CD8-positive, alpha-beta memory T cell (primary cell): ENCODE measurements around the gene KLHL22. TPM values are rescaled to one million over a fixed set of nuclear protein-coding genes. Genes with fewer than 3 reads are reported as not detected.
"Not testable (repeated sequence)": the region's sequence is repeated elsewhere in the genome, so short reads cannot be mapped to it uniquely, and the experiment has no call there.

Source experiments
- CTCF ChIA-PET: fragments of 350-600 bp; sonication (Branson Sonifier 250); formaldehyde crosslinking; loops from one replicate; lab custom pipeline; 2021; ENCODE audit warnings: antibody characterized with exemption; lab: Charles Lee
- POLR2A ChIA-PET: fragments of 350-600 bp; sonication (Branson Sonifier 250); formaldehyde crosslinking; loops from one replicate; lab custom pipeline; 2021; ENCODE audit warnings: antibody characterized with exemption; lab: Charles Lee
- DNase-seq, 5 donors: peaks; one replicate each; pipeline versions ENCODE4 v3.0.0 to v3.0.0-alpha.2; 2020 to 2022; ENCODE audit warnings: mixed read lengths in 1 of 5
- H3K27ac ChIP-seq: one replicate; pipeline ENCODE4 v1.7.0; 2013; ENCODE audit warnings: low read depth, mild to moderate bottlenecking, low read length, moderate library complexity
- H3K27me3 ChIP-seq: 2 replicates; pipeline ENCODE4 v1.7.0; 2013; ENCODE audit warnings: low read length, mild to moderate bottlenecking; ENCODE audit not compliant: insufficient read depth, poor library complexity, severe bottlenecking
- H3K36me3 ChIP-seq: 2 replicates; pipeline ENCODE4 v1.7.0; 2013; ENCODE audit warnings: mild to moderate bottlenecking, low read length, moderate library complexity; ENCODE audit not compliant: insufficient read depth
- H3K4me1 ChIP-seq: 2 replicates; pipeline ENCODE4 v1.7.0; 2013; ENCODE audit warnings: mild to moderate bottlenecking, low read length, moderate library complexity; ENCODE audit not compliant: insufficient read depth
- H3K4me3 ChIP-seq: 2 replicates; pipeline ENCODE4 v1.7.0; 2013; ENCODE audit warnings: mild to moderate bottlenecking, low read length
- H3K9me3 ChIP-seq: 2 replicates; pipeline ENCODE4 v1.7.0; 2013; ENCODE audit warnings: mild to moderate bottlenecking, low read length
- H3K27ac Mint-ChIP-seq, 8 donors: one replicate each; pipeline ENCODE4 v1.8.0; 2020 to 2021; ENCODE audit warnings: mixed read lengths in 8 of 8, mild to moderate bottlenecking in 6 of 8, inconsistent platforms in 3 of 8, moderate library complexity in 3 of 8
- H3K27me3 Mint-ChIP-seq, 2 donors: one replicate each; pipeline ENCODE4 v1.8.0; 2020 to 2021; ENCODE audit warnings: mixed read lengths in 2 of 2, mild to moderate bottlenecking in 1 of 2, moderate library complexity in 1 of 2
- H3K36me3 Mint-ChIP-seq, 3 donors: one replicate each; pipeline ENCODE4 v1.8.0; 2020 to 2021; ENCODE audit warnings: mixed read lengths in 3 of 3, inconsistent platforms in 1 of 3, mild to moderate bottlenecking in 1 of 3
- H3K4me1 Mint-ChIP-seq, 3 donors: one replicate each; pipeline ENCODE4 v1.8.0; 2020 to 2021; ENCODE audit warnings: mixed read lengths in 3 of 3, inconsistent platforms in 1 of 3, mild to moderate bottlenecking in 1 of 3
- H3K4me3 Mint-ChIP-seq, 7 donors: one replicate each; pipeline ENCODE4 v1.8.0; 2020 to 2021; ENCODE audit warnings: mixed read lengths in 7 of 7, mild to moderate bottlenecking in 6 of 7, moderate library complexity in 4 of 7, inconsistent platforms in 2 of 7
- H3K9me3 Mint-ChIP-seq, 5 donors: one replicate each; pipeline ENCODE4 v1.8.0; 2020 to 2022; ENCODE audit warnings: mixed read lengths in 5 of 5, mild to moderate bottlenecking in 3 of 5, moderate library complexity in 2 of 5, inconsistent platforms in 1 of 5
- polyA plus RNA-seq: library from polyadenylated mRNA; unstranded; fragments of 300-500 nt; fragmentation: Illumina TruSeq; gene quantifications from one replicate; pipeline ENCODE4 v1.2.3, GENCODE V29; 2021
- total RNA-seq, 2 experiments: library from RNA; stranded (reverse); gene quantifications; one replicate each; pipeline ENCODE4 v1.2.3, GENCODE V29; 2021

The KLHL22 gene
- total RNA-seq (10 to 100 TPM; 17.2 to 17.6 TPM), polyA plus RNA-seq (25.4 TPM)

- Mint-ChIP-seq H3K27me3 (peaks cover 0 to 1% of the 10 kb centered on the region in 2 donors), H3K9me3 (no peaks in the 10 kb centered on the region), H3K4me3 (peak within 1 kb of the TSS; percentile 87 to 96 (median 95)), H3K36me3 (peaks cover 0 to 15% (median 1%) of the 10 kb centered on the region in 3 donors), H3K4me1 (peaks cover 38 to 62% (median 43%) of the 10 kb centered on the region in 3 donors), H3K27ac (peak within 1 kb of the TSS; percentile 77 to 99 (median 96))
- H3K36me3 ChIP-seq = no peaks in the 10 kb centered on the region
- ChIA-PET POLR2A (interaction anchor here (0.5 to 2.5 kb wide), 2 partner anchors 31 to 199 kb away, joined by 3 to 15 read pairs; no protein-coding TSS in a partner anchor), CTCF (interaction anchor here (1.2 to 2.1 kb wide), 6 partner anchors 31 to 77 kb away, joined by 3 to 9 read pairs (median 4); no protein-coding TSS in a partner anchor)
- peaks cover 38% of the 10 kb centered on the region for H3K4me1 ChIP-seq
- no peaks in the 10 kb centered on the region for H3K27me3 ChIP-seq
- H3K27ac ChIP-seq = peak within 1 kb of the TSS; percentile 96
- H3K9me3 ChIP-seq = no peaks in the 10 kb centered on the region
- peak in 3 of 5 donors; percentile 3 to 49 (median 31) for DNase-seq
- H3K4me3 ChIP-seq = peak within 1 kb of the TSS; percentile 93
Observed at GRCh38 chr22:20494978-20495860, at the start of gene KLHL22. Gene KLHL22 (minus strand): TSS chr22:20495795. CDS start chr22:20489211, 6,584 bp downstream.

DNA sequence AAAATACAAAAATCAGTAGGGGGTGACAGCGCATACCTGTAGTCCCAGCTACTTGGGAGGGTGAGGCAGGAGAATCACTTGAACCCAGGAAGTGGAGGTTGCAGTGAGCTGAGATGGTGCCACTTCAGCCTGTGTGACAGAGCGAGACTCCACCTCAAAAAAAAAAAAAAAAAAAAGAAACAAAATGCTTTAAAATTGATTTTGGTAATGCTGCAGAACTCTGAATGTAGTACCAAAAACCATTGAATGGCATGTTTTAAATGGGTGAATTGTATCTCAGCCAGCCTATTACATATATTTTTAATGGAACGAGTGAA is 49.7 kb upstream of the KLHL22 start:
- H3K4me3 ChIP-seq, H3K27me3 ChIP-seq, H3K9me3 ChIP-seq, DNase-seq, POLR2A ChIA-PET, H3K9me3 Mint-ChIP-seq, H3K27me3 Mint-ChIP-seq, H3K27ac ChIP-seq, H3K36me3 ChIP-seq: not testable (repeated sequence)
- H3K4me1 ChIP-seq = peaks cover 57% of the 10 kb centered on the region
- Mint-ChIP-seq H3K4me1 (peaks cover 56 to 74% (median 68%) of the 10 kb centered on the region in 3 donors), H3K27ac (peak overlapping the region in 6 of 8 donors; percentile 33 to 91 (median 67)), H3K36me3 (peaks cover 0 to 46% (median 5%) of the 10 kb centered on the region in 3 donors), H3K4me3 (peak overlapping the region in 1 of 7 donors; percentile 11)
- CTCF ChIA-PET = interaction anchor here (19.1 kb wide), 1 partner anchor 21 kb away, joined by 389 read pairs; no protein-coding TSS in a partner anchor

- H3K4me1 ChIP-seq = peaks cover 33% of the 10 kb centered on the region
- Mint-ChIP-seq H3K4me3 (no peak overlapping the region), H3K4me1 (peaks cover 38 to 56% (median 48%) of the 10 kb centered on the region in 3 donors), H3K27ac (peak overlapping the region in 7 of 8 donors; percentile 36 to 90 (median 79)), H3K9me3 (no peaks in the 10 kb centered on the region), H3K36me3 (peaks cover 4 to 69% (median 10%) of the 10 kb centered on the region in 3 donors), H3K27me3 (no peaks in the 10 kb centered on the region)
- ChIA-PET POLR2A (interaction anchor here (1.1 kb wide), 1 partner anchor 8 kb away, joined by 3 read pairs; no protein-coding TSS in a partner anchor), CTCF (interaction anchor here (19.1 kb wide), 1 partner anchor 24 kb away, joined by 389 read pairs; no protein-coding TSS in a partner anchor)
- H3K4me3 ChIP-seq = no peak overlapping the region
- H3K27me3 ChIP-seq = no peaks in the 10 kb centered on the region
- peaks cover 17% of the 10 kb centered on the region for H3K36me3 ChIP-seq
- H3K27ac ChIP-seq = no peak overlapping the region
- no peaks in the 10 kb centered on the region for H3K9me3 ChIP-seq
- DNase-seq = no peak
Observed at GRCh38 chr22:20542736-20543135, 47.1 kb upstream of the KLHL22 start.

DNA sequence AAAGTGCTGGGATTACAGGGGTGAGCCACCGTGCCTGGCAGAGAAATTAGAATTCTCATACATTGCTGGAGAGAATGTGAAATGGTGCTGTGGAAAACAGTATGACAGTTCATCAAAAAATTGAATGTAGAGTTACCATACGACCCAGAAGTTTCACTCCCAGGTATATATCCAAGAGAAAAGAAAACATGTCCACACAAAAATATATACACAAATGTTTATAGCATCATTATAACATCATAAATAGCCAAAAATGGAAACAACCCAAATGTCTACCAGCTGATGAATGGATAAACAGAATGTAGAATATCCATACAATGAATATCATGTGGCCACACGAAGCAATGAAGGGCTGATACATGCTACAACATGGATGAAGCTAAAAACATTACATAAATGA is 46.5 kb upstream of the KLHL22 start:
- H3K4me1 Mint-ChIP-seq = peaks cover 38 to 59% (median 48%) of the 10 kb centered on the region in 3 donors
- H3K4me3 Mint-ChIP-seq = no peak overlapping the region
- no peaks in the 10 kb centered on the region for H3K9me3 Mint-ChIP-seq
- peaks cover 24% of the 10 kb centered on the region for H3K36me3 ChIP-seq
- CTCF ChIA-PET = interaction anchor here (1.4 kb wide), 1 partner anchor 11 kb away, joined by 5 read pairs; no protein-coding TSS in a partner anchor
- no peaks in the 10 kb centered on the region for H3K27me3 ChIP-seq
- POLR2A ChIA-PET = interaction anchor here (0.6 to 1.1 kb wide), 2 partner anchors 9 to 31 kb away, joined by 3 read pairs; no protein-coding TSS in a partner anchor
- H3K36me3 Mint-ChIP-seq = peaks cover 4 to 76% (median 13%) of the 10 kb centered on the region in 3 donors
- peaks cover 29% of the 10 kb centered on the region for H3K4me1 ChIP-seq
- no peak overlapping the region for H3K4me3 ChIP-seq
- no peak overlapping the region for H3K27ac ChIP-seq
- DNase-seq = no peak
- no peaks in the 10 kb centered on the region for H3K9me3 ChIP-seq
- peak overlapping the region; percentile 3 to 66 (median 41) for H3K27ac Mint-ChIP-seq
- no peaks in the 10 kb centered on the region for H3K27me3 Mint-ChIP-seq

- not testable (repeated sequence) for H3K4me1 ChIP-seq, DNase-seq, H3K9me3 Mint-ChIP-seq, H3K9me3 ChIP-seq, H3K4me3 ChIP-seq, H3K27me3 Mint-ChIP-seq, H3K27ac ChIP-seq, H3K4me3 Mint-ChIP-seq, H3K27me3 ChIP-seq
- ChIA-PET POLR2A (interaction anchor here (0.6 kb wide), 1 partner anchor 150 kb away, joined by 3 read pairs; no protein-coding TSS in a partner anchor), CTCF (interaction anchor here (0.9 to 1.1 kb wide), 2 partner anchors 19 to 25 kb away, joined by 4 read pairs; no protein-coding TSS in a partner anchor)
- H3K36me3 ChIP-seq = peaks cover 25% of the 10 kb centered on the region
- peaks cover 4 to 75% (median 11%) of the 10 kb centered on the region in 3 donors for H3K36me3 Mint-ChIP-seq
- H3K4me1 Mint-ChIP-seq = peaks cover 28 to 55% (median 32%) of the 10 kb centered on the region in 3 donors
- H3K27ac Mint-ChIP-seq = peak overlapping the region in 1 of 8 donors; percentile 92
Observed at GRCh38 chr22:20538875-20539274, 43.3 kb upstream of the KLHL22 start.

- H3K36me3 Mint-ChIP-seq = peaks cover 4 to 76% (median 11%) of the 10 kb centered on the region in 3 donors
Observed at GRCh38 chr22:20537983-20538382, 42.4 kb upstream of the KLHL22 start.

GRCh38 chr22:20537325-20537756 is 41.7 kb upstream of the KLHL22 start:
- peaks cover 29% of the 10 kb centered on the region for H3K36me3 ChIP-seq
- no peak overlapping the region for H3K4me3 ChIP-seq
- Mint-ChIP-seq H3K4me1 (peaks cover 37 to 61% (median 41%) of the 10 kb centered on the region in 3 donors), H3K36me3 (peaks cover 4 to 75% (median 11%) of the 10 kb centered on the region in 3 donors), H3K9me3 (no peaks in the 10 kb centered on the region), H3K4me3 (no peak overlapping the region), H3K27me3 (no peaks in the 10 kb centered on the region), H3K27ac (peak overlapping the region in 6 of 8 donors; percentile 5 to 77 (median 32))
- peaks cover 22% of the 10 kb centered on the region for H3K4me1 ChIP-seq
- CTCF ChIA-PET = interaction anchor here (1.0 to 1.9 kb wide), 4 partner anchors 11 to 34 kb away, joined by 3 to 5 read pairs (median 4); no protein-coding TSS in a partner anchor
- H3K9me3 ChIP-seq = no peaks in the 10 kb centered on the region
- DNase-seq = no peak
- POLR2A ChIA-PET = no interaction called here
- H3K27ac ChIP-seq = no peak overlapping the region
- no peaks in the 10 kb centered on the region for H3K27me3 ChIP-seq

More at GRCh38 chr22:20537983-20538382, 42.4 kb upstream of the KLHL22 start:
- peaks cover 16% of the 10 kb centered on the region for H3K4me1 ChIP-seq
- Mint-ChIP-seq H3K27me3 (no peaks in the 10 kb centered on the region), H3K27ac (peak overlapping the region in 5 of 8 donors; percentile 5 to 60 (median 22)), H3K4me3 (no peak overlapping the region), H3K9me3 (no peaks in the 10 kb centered on the region), H3K4me1 (peaks cover 35 to 61% (median 40%) of the 10 kb centered on the region in 3 donors)
- no peak overlapping the region for H3K27ac ChIP-seq
- H3K36me3 ChIP-seq = peaks cover 29% of the 10 kb centered on the region
- ChIA-PET POLR2A (interaction anchor here (0.9 kb wide), 1 partner anchor 48 kb away, joined by 3 read pairs; no protein-coding TSS in a partner anchor), CTCF (interaction anchor here (1.0 to 1.9 kb wide), 5 partner anchors 12 to 33 kb away, joined by 3 to 5 read pairs (median 4); no protein-coding TSS in a partner anchor)
- H3K4me3 ChIP-seq = no peak overlapping the region
- no peaks in the 10 kb centered on the region for H3K9me3 ChIP-seq
- no peak for DNase-seq
- no peaks in the 10 kb centered on the region for H3K27me3 ChIP-seq
